T follicular helper cell (primary cell): ENCODE results near the gene TMOD2.
"Not testable (repeated sequence)": the region's sequence is repeated elsewhere in the genome, so short reads cannot be mapped to it uniquely, and the experiment has no call there.

Source experiments
- DNase-seq: peaks from one replicate; pipeline ENCODE4 v3.0.0-alpha.2; 2020; ENCODE audit warnings: low read depth

Gene TMOD2

GRCh38 chr15:51770902-51771301, 19.5 kb downstream of the TMOD2 start:
- no peak for DNase-seq

DNA sequence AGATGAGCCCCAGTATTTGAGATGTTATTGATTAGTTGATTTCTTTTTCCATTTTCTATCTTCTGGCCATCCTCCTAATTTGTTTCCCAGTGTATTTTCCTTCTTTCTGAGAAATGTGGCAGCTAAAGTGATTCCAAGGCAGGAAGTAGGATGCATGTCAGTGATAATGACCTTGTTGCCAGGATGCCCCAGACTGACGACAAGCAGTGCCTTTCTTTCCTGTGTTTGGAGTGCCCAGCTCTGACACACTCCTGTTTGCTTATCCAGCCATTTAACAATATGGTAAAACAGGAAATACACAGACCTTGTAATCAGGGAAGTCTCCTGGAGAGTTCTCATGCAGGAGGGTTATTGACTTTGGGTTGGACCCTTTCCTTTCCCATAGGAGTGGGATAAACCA, 20.4 kb downstream of the TMOD2 start:
- no peak for DNase-seq

- no peak for DNase-seq
These were observed 23.5 kb downstream of the TMOD2 start for GRCh38 chr15:51774916-51775315.

DNA sequence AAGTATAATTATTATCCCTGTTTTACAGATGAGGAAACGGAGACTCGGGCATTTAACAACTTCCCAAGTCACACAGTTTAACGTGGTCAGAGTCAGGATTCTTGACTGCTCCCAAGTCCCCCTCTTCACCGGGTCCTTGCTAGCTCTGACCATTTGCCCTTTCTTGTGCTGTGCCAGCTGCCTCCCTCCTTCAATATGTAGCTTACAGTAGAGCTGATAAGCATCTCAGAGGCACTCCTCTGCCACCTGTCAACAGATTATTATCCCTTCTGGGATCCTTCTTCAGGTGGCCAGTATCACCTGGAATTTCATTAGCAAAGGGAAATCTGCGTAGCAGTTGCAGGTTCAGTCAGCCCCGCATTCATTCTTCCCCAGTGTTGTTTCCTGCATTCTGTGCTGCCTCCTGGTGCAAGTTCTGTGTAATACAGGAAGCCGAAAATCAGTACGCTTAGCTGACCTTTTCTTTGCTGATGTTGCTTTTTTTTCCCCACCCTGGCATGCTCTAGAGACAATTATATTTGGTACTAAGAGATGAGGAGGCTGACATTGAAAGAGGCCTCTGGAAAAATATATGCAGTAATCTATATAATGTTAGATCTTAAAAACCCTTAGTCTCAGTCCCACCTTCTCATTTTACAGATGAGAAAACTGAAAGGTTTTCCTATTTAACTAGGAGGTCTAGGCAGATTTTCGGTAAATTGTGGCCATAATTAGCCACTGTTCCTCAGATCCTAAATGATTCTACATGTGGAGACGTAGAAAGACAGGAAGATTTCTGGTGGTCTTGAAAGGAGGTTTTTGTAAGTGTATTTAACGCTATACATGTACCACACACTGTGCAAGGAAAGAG, 24.8 kb downstream of the TMOD2 start:
- DNase-seq: peak; percentile 27

- DNase-seq: peak; percentile 47
These were observed 25.7 kb downstream of the TMOD2 start for GRCh38 chr15:51776952-51777569.

DNA sequence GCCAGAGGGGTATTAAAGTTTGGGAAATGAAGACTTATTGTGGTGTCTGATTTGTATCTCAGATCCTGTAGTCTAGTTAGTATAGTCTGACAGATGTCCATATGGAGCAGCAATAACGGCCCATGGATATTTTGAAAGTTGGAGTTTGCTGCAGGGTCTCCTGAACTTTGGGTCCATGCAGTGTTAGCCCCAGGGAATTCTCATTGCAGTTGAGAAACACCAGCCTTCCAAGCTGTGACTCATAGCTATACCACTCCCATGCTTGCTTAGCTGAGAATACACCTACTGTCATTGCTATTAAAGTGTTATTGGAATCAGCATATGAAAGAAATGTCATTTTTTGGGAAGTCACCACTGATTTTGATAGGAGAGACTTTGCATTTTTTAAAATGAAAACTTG, 29.2 kb downstream of the TMOD2 start:
- no peak for DNase-seq

- DNase-seq: no peak
These were observed 30.1 kb downstream of the TMOD2 start for GRCh38 chr15:51781506-51781905.

- DNase-seq: no peak
These were observed 31.0 kb downstream of the TMOD2 start for GRCh38 chr15:51782357-51782896.

GRCh38 chr15:51783967-51784366, 32.6 kb downstream of the TMOD2 start:
- DNase-seq: no peak

- not testable (repeated sequence) for DNase-seq
These were observed 35.7 kb downstream of the TMOD2 start for GRCh38 chr15:51787130-51787529.

DNA sequence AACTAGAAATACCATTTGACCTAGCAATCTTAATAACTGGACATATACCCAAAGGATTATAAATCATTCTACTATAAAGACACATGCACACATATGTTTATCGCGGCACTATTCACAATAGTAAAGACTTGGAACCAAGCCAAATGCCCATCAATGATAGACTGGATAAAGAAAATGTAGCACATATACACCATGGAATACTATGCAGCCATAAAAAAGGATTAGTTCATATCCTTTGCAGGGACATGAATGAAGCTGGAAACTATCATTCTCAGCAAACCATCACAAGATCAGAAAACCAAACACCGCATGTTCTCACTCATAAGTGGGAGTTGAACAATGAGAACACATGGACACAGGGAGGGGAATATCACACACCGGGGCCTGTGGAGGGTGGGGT, 41.1 kb downstream of the TMOD2 start:
- DNase-seq: not testable (repeated sequence)

DNA sequence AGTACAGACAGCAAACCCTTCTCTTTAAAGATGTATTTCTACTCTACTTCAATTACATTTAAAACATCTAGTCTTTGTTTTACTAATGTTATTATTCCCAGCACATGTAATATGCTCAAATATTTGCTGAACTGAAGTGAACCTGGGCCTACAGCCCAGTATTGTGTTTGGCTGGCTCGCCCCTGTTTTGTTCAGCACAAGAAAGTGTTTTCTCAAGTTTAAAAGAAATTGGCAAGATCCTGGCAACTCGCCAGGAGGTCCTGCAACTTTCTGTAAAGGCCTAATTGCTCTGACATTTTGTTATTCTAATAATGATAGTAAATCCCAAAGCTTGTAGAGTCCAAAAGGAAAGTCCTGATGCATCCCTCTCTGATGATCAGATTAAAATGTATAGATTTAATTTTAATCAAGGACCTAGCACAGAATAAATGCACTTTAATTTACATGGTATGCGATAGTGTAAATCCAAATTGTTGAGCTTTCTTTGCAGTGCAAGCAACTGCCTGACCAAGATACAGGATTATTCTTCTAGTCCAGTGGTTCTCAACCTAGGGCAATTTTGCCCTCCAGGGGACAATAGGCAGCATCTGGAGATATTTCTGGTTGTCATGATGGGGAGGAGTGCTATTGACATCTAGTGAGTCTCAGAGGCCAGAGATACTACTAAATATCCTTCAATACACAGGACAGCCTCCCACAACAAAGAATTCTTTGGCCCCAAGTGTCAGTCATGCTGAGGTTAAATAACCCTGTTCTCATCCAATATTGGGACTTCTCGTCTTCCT, 42.3 kb downstream of the TMOD2 start:
- no peak for DNase-seq

DNA sequence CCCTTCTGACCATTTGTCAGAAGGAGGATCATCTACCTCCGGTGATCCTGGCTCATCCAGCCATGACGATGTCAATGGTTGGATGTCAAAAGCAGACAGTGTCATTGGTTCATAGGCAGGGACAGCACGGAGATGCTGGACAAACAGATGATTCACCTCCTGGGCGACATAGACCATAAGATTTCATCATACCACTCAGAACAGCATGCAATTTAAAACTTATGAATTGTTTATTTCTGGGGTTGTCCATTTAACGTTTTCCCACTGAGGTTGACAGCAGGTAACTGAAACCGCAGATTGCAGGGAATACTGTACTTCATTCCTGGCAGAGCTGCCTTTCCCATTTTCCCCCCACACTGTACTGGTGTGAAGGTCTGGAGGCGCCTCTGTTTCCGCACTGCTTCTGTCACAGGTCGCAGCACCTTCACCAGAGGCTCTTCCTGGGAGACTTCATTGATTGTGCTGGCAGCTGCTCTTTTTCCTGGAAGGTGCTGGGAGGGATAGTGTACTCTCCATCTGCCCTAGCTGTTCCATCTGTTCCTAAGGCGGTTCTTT, 45.5 kb downstream of the TMOD2 start:
- DNase-seq: no peak

DNA sequence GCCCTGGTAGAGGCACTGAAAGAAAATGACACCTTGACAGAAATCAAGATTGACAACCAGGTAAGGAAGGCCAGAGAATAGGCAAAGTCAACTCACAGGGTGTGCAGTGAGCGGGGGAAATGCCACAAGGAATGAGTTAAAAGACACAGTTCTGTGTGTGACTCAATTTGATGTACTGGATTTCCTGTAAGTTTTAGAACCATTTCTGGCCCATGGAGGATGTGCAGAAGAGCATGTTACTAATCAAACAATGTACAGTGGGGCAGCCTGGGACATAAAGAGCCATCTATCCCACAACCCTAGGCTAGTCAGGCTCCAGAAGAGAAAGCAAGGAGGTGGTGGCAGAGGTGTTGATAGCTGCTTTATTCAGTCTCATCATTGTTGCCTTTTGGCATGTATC, 46.9 kb downstream of the TMOD2 start:
- DNase-seq: no peak

DNA sequence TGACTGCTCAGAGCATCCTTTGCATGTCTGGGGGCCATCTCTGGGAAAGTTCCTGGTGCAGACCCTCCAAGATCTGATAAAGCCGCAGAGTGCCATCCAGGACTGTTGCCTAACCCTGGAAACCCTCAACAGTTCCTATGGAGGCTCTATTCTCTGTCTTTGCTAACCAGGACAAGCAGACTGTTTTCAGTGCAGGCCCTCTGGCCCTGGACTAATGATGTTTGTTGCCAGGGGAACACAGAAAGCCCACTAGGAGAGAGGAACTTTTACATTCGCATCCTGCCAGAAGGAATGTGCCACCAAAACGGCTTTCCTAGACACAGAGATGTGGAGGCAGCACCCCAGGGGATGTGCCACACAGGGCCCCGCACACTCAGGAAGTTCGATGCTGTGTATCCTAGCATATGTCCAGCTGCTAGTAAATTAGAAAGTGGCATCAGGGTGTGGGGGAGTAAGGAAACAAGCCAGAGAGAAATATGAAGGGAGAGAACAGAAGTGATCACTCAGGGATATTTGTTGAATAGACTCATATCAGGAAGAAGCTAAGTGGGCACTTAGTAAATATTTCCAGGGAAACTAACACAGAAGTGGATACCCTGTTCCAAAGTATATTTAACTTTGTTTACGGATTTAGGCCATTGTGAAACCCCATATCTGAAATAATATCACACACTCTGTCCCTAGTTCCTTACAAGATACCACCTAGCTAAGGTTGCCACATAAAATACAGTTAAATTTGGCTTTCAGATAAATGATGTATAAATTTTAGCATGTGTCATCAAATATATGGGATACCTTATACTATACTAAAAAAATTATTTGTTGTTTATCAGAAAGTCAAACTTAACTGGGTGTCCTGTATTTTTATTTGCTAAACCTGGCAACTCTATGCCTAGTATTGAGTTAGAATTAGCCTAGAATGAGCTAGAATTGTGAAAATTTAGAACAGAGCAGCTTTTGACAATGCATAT, 48.2 kb downstream of the TMOD2 start:
- no peak for DNase-seq

DNA sequence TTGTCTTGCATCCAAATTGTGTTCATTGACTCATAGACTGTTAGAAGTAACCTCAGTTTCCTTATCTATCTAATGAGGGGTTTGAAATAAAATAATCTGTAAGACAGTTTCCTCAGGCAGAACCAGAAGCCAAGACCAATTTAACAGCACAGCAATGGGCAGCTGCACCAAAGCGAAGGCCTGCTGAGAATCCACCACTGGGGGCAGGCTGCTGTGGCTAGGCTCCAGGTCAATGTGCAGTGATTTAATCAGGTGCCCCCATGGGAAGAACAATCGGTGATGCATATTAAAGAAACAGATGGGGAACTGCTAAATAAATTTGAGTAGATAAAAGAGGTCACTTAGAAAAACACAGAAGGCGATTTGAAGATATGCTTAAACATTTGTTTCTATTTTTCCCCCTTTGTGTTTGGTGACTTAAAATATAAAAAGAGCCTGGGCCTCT, 50.0 kb downstream of the TMOD2 start:
- no peak for DNase-seq

DNA sequence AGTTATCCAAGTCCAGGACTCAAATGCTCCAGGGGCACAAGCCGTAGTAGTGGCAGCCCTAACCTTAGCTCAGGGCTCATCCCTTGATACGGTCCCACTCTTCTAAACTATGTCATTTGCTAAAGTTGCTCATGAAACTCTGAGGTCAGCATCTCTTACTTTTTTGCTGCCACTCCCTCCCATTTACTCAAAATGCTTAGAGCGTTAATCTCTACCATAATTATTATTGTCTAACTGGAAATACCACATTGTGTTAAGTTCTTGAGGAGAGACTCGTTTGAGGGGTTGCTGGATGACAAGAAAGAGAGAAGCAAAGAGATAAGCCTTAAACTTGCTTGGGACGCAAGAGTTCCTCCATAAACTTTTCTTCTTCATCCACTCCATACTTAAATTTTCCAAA, 51.2 kb downstream of the TMOD2 start:
- DNase-seq: no peak

DNA sequence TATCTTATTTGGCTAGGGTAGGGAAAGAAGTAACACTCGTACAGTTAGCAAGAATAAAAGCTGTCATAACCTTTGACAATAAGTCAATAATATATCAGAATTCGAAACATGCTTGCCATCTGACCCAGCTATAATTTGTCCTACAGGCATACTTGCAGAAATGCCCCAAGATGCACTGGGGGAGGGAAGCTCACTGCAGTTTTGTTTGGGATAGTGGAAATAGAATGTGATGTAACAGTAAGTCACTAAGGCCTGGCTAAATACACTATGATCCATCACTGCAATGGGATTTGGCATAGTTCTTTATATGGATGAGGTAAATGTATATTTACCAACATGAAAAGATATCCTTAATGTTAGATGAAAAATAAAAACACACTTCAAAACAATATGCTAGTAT, 52.6 kb downstream of the TMOD2 start:
- no peak for DNase-seq

DNA sequence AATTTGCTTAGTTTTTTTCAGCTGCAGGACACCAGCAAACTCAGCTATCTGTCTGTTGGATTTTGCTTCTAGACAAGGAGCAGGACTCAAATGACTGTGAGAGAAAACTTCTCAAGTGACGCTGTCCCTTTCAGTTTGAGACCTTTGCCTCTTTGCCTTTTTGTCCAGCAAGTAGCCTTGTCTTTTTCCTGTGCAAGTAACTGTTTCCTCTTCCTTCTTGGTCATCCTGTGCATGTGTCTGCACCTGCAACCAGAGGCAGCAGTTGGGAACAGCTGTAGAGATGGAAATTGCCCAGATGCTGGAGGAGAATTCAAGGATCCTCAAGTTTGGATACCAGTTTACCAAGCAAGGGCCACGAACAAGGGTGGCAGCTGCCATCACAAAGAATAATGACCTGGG, 54.7 kb downstream of the TMOD2 start:
- DNase-seq: no peak

- no peak for DNase-seq
These were observed 58.1 kb downstream of the TMOD2 start for GRCh38 chr15:51809457-51809856.

DNA sequence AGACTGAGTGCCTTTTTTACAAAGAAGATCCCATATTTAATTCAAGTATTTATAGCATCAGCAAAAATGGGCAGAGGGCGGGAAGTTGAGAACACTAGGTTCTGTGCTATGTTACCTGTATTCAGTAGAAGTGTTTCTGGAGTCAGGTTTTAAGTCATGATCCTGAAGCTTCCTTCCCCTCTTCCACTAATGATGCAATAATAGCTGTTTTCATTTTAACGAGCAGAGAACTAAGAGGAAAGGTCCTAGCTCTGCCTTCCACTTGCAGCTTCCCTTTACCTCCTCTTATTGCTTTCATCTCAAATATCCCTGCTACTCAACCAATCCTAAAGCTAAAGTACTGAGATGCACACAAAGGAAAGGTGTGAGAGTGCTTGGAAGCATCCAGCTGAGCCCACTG, 61.2 kb downstream of the TMOD2 start:
- DNase-seq: no peak
